ENCODE data around the gene SLC16A5. TPM values are rescaled to one million over a fixed set of nuclear protein-coding genes. Genes with fewer than 3 reads are reported as not detected.
"Not testable (repeated sequence)": the region's sequence is repeated elsewhere in the genome, so short reads cannot be mapped to it uniquely, and the experiment has no call there.

SLC16A5 gene
- 10 to 100 TPM in 1 of 2 donors, 1 to 10 TPM in 1; 6.4 to 11.1 TPM for total RNA-seq
- 6.9 TPM for polyA plus RNA-seq (ENCODE audit: insufficient read depth, low read depth, low replicate concordance)
- long read RNA-seq, donor 1, partial matches to known transcripts, result 0 of 1 reads
- long read RNA-seq, donor 1, other reads (novel, unspliced or antisense), result 0 of 1 reads
- long read RNA-seq, donor 2, result 0 reads

GRCh38 chr17:75087558-75088453 is at the start of gene SLC16A5:
SLC16A5 (plus strand) TSS chr17:75087954; CDS start chr17:75093637, 5,683 bp downstream.
- H3K4me3 ChIP-seq, result peak within 1 kb of the TSS; percentile 34 to 52
- H3K27ac ChIP-seq, result peak within 1 kb of the TSS in 1 of 2 donors; percentile 39
- no peaks in the 10 kb centered on the region for H3K27me3 ChIP-seq
- no peaks in the 10 kb centered on the region for H3K36me3 ChIP-seq (ENCODE audit: low read depth, missing control alignments)
- peak; percentile 66 for DNase-seq
- WGBS, 2 donors, result 5 to 13% methylated on average over 20 to 69 of the region's 69 CpGs
- peaks cover 14% of the 10 kb centered on the region for H3K4me1 ChIP-seq
- no peaks in the 10 kb centered on the region for H3K9me3 ChIP-seq
- TF ChIP-seq CTCF (IDR thresholded peaks at IDR 0.05) (no peak), POLR2A (IDR thresholded peaks at IDR 0.05) (no peak)
- intact Hi-C loops (cut with DNase I; ENCODE audit: low total_unique reads), result no loop called here

- H3K36me3 ChIP-seq (ENCODE audit: low read depth, missing control alignments), result no peaks in the 10 kb centered on the region
- TF ChIP-seq POLR2A (IDR thresholded peaks at IDR 0.05), result no peak
- no peak for TF ChIP-seq CTCF (IDR thresholded peaks at IDR 0.05)
- no peak overlapping the region for H3K4me3 ChIP-seq
- intact Hi-C loops (cut with DNase I; ENCODE audit: low total_unique reads), result no loop called here
- H3K4me1 ChIP-seq, result peaks cover 5% of the 10 kb centered on the region
- whole genome bisulfite sequencing, 2 donors, result 85 to 90% methylated on average over 5 of the region's 5 CpGs
- no peaks in the 10 kb centered on the region for H3K9me3 ChIP-seq
- no peaks in the 10 kb centered on the region for H3K27me3 ChIP-seq
- H3K27ac ChIP-seq, result no peak overlapping the region
- no peak for DNase-seq
Measured at GRCh38 chr17:75039238-75039637, 48.5 kb upstream of the SLC16A5 start.

- intact Hi-C loops (cut with DNase I; ENCODE audit: low total_unique reads), result no loop called here
- 76 to 88% methylated on average over 5 to 12 of the region's 12 CpGs for WGBS, 2 donors
Measured at GRCh38 chr17:75041656-75042280, 46.0 kb upstream of the SLC16A5 start.

GRCh38 chr17:75043789-75044188 is 44.0 kb upstream of the SLC16A5 start:
- H3K27ac ChIP-seq; H3K36me3 ChIP-seq (ENCODE audit: low read depth, missing control alignments); DNase-seq; intact Hi-C loops (cut with DNase I; ENCODE audit: low total_unique reads); H3K27me3 ChIP-seq; H3K9me3 ChIP-seq; H3K4me3 ChIP-seq: not testable (repeated sequence)
- 72 to 74% methylated on average over 5 of the region's 5 CpGs for WGBS, 2 donors
- H3K4me1 ChIP-seq, result peaks cover 12% of the 10 kb centered on the region

More at GRCh38 chr17:75041656-75042280, 46.0 kb upstream of the SLC16A5 start:
- no peak overlapping the region for H3K4me3 ChIP-seq
- no peak overlapping the region for H3K27ac ChIP-seq
- H3K27me3 ChIP-seq, result no peaks in the 10 kb centered on the region
- peaks cover 8% of the 10 kb centered on the region for H3K4me1 ChIP-seq
- TF ChIP-seq CTCF (IDR thresholded peaks at IDR 0.05) (no peak), POLR2A (IDR thresholded peaks at IDR 0.05) (no peak)
- H3K36me3 ChIP-seq (ENCODE audit: low read depth, missing control alignments), result no peaks in the 10 kb centered on the region
- no peaks in the 10 kb centered on the region for H3K9me3 ChIP-seq
- DNase-seq, result no peak

- TF ChIP-seq POLR2A (IDR thresholded peaks at IDR 0.05) (no peak), CTCF (IDR thresholded peaks at IDR 0.05) (no peak)
- Histone ChIP-seq H3K9me3 (no peaks in the 10 kb centered on the region), H3K27me3 (no peaks in the 10 kb centered on the region), H3K4me1 (peaks cover 19% of the 10 kb centered on the region), H3K36me3 (ENCODE audit: low read depth, missing control alignments) (no peaks in the 10 kb centered on the region), H3K4me3 (no peak overlapping the region), H3K27ac (no peak overlapping the region)
- intact Hi-C loops (cut with DNase I; ENCODE audit: low total_unique reads), result no loop called here
- WGBS, 2 donors, result 82 to 85% methylated on average over 7 of the region's 7 CpGs
- no peak for DNase-seq
Measured at GRCh38 chr17:75044716-75045115, 43.0 kb upstream of the SLC16A5 start.

- WGBS, 2 donors, result 12% methylated on average over 25 of the region's 25 CpGs
Measured at GRCh38 chr17:75045946-75046406, 41.8 kb upstream of the SLC16A5 start.

More at GRCh38 chr17:75045946-75046406, 41.8 kb upstream of the SLC16A5 start:
- H3K27me3 ChIP-seq; intact Hi-C loops (cut with DNase I; ENCODE audit: low total_unique reads); DNase-seq; H3K36me3 ChIP-seq (ENCODE audit: low read depth, missing control alignments); H3K9me3 ChIP-seq: not testable (repeated sequence)
- Histone ChIP-seq H3K4me3 (peak overlapping the region; percentile 68 to 95), H3K27ac (peak overlapping the region; percentile 86 to 91), H3K4me1 (peaks cover 21% of the 10 kb centered on the region)
